H1 (cell line): Measurements from ENCODE around the gene KCNE1. TPM values are rescaled to one million over a fixed set of nuclear protein-coding genes. Genes with fewer than 3 reads are reported as not detected.

ENCODE experiments used
- BCL11A ChIP-seq, 2 experiments: IDR thresholded peaks; one replicate each; pipeline ENCODE4 v1.6.1; 2011; ENCODE audit warnings: low read depth in 2 of 2, low read length in 2 of 2, mild to moderate bottlenecking in 2 of 2
- CHD7 ChIP-seq: fragments of 300-600 bp; sonication (generic); IDR thresholded peaks from 2 replicates; pipeline ENCODE4 v1.7.1; 2012; ENCODE audit warnings: low read length, moderate library complexity, mild to moderate bottlenecking, inconsistent platforms; ENCODE audit not compliant: insufficient replicate concordance
- EGR1 ChIP-seq: IDR thresholded peaks from 2 replicates; pipeline ENCODE4 v1.6.1; 2011; ENCODE audit warnings: low read depth, low read length, borderline replicate concordance
- EP300 ChIP-seq, 2 experiments: IDR thresholded peaks; 1 replicate in 1 of 2; 2 replicates in 1 of 2; pipeline ENCODE4 v1.6.1; 2011 to 2012; ENCODE audit warnings: low read depth in 2 of 2, low read length in 2 of 2, mild to moderate bottlenecking in 2 of 2, borderline replicate concordance in 1 of 2, inconsistent platforms in 1 of 2, moderate library complexity in 1 of 2
- EZH2 ChIP-seq: fragments of 200-600 bp; sonication (generic); IDR thresholded peaks from 2 replicates; pipeline ENCODE4 v1.7.1; 2012; ENCODE audit warnings: low read depth, mild to moderate bottlenecking, moderate library complexity, low read length, inconsistent platforms; ENCODE audit not compliant: severe bottlenecking
- RNF2 ChIP-seq: fragments of 200-900, 300-1000 bp; sonication (generic); IDR thresholded peaks from 2 replicates; pipeline ENCODE4 v1.7.1; 2016; ENCODE audit warnings: borderline replicate concordance, low read depth, mild to moderate bottlenecking, antibody characterized with exemption, low read length; ENCODE audit not compliant: poor library complexity, severe bottlenecking; ENCODE audit errors: missing control alignments
- RXRA ChIP-seq: IDR thresholded peaks from 2 replicates; pipeline ENCODE4 v1.6.1; 2011; ENCODE audit warnings: low read depth, mild to moderate bottlenecking, low read length, moderate library complexity; ENCODE audit not compliant: insufficient read depth
- SIRT6 ChIP-seq: IDR thresholded peaks from one replicate; pipeline ENCODE4 v1.7.1; 2012; ENCODE audit warnings: low read length, inconsistent platforms
- SP4 ChIP-seq: IDR thresholded peaks from 2 replicates; pipeline ENCODE4 v1.6.1; 2012; ENCODE audit warnings: low read length, inconsistent platforms
- TAF7 ChIP-seq: optimal IDR thresholded peaks from 2 replicates; pipeline ENCODE3; 2011; ENCODE audit warnings: low read depth, mild to moderate bottlenecking, inconsistent platforms, low read length, moderate library complexity, borderline replicate concordance
- polyA plus RNA-seq, 7 experiments: library from polyadenylated mRNA; depleted of rRNA in 3 of 7; stranded (reverse) in 5 of 7; unstranded in 2 of 7; fragments of >200 nt in 5 of 7; fragments of 200-250 nt in 2 of 7; gene quantifications; 1 replicate in 5 of 7; 2 replicates in 1 of 7; 4 replicates in 1 of 7; pipeline versions ENCODE4 v1.2.1 to v1.2.3, GENCODE V29; 2011 to 2013; ENCODE audit warnings: missing spikeins in 2 of 7, mixed read lengths in 2 of 7
- total RNA-seq: library from RNA; stranded (reverse); fragmentation: NEBNext Ultra II Directional; extraction: Animal tissue kit (Norgen Biotek cat#: 25700); gene quantifications from 2 replicates; pipeline ENCODE4 v1.2.1, GENCODE V29; 2021

The KCNE1 gene
- total and polyA plus RNA-seq, 2 of the 8 experiments (the other 6 are each of a cell fraction or from before 2014, with no cell fraction given): 0.08 to 0.28 TPM

GRCh38 chr21:34526618-34527290 is 14.7 kb upstream of the KCNE1 start (continued):
- TF ChIP-seq CHD7 (no peak), EZH2 (no peak), SIRT6 (no peak), EGR1 (no peak), TAF7 (no peak), RXRA (no peak), BCL11A (IDR thresholded peaks at IDR 0.05; ENCODE audit: low read depth in 2 of 2, low read length in 2 of 2) (no peak), SP4 (no peak), RNF2 (no peak), EP300 (IDR thresholded peaks at IDR 0.05; ENCODE audit: borderline replicate concordance in 1 of 2, low read depth in 2 of 2, low read length in 2 of 2) (no peak)
